ENCODE measurements around the gene LHX3.

GRCh38 chr9:136193891-136194279 is 11.0 kb downstream of the LHX3 start:
- no peak for TF ChIP-seq POLR2AphosphoS5 (IDR thresholded peaks at IDR 0.05; ENCODE audit: low read depth, low read length)
- TF ChIP-seq CTCF (IDR thresholded peaks at IDR 0.05) = no peak
- no peak for TF ChIP-seq MEF2A (IDR thresholded peaks at IDR 0.05; ENCODE audit: borderline replicate concordance, low read depth)
